ENCODE data around the gene RREB1. TPM values are rescaled to one million over a fixed set of nuclear protein-coding genes. Genes with fewer than 3 reads are reported as not detected.

The RREB1 gene
- total RNA-seq, 1 donor, result 52.2 TPM

- no peak for DNase-seq (ENCODE audit: low read depth in 2 of 3, low spot score in 2 of 3)
These were observed 52.2 kb downstream of the RREB1 start for GRCh38 chr6:7159790-7160525.

GRCh38 chr6:7161253-7161623 is 53.5 kb downstream of the RREB1 start:
- no peak for DNase-seq (ENCODE audit: low read depth in 2 of 3, low spot score in 2 of 3)

GRCh38 chr6:7161845-7162244 is 54.1 kb downstream of the RREB1 start:
- no peak for DNase-seq (ENCODE audit: low read depth in 2 of 3, low spot score in 2 of 3)

GRCh38 chr6:7163661-7164071 is 55.9 kb downstream of the RREB1 start:
- DNase-seq (ENCODE audit: low read depth in 2 of 3, low spot score in 2 of 3), result no peak

GRCh38 chr6:7164536-7165001 is 56.8 kb downstream of the RREB1 start:
- no peak for DNase-seq (ENCODE audit: low read depth in 2 of 3, low spot score in 2 of 3)

GRCh38 chr6:7165002-7165889 is 57.5 kb downstream of the RREB1 start:
- DNase-seq (ENCODE audit: low read depth in 2 of 3, low spot score in 2 of 3), result no peak

GRCh38 chr6:7165890-7166267 is 58.1 kb downstream of the RREB1 start:
- no peak for DNase-seq (ENCODE audit: low read depth in 2 of 3, low spot score in 2 of 3)

GRCh38 chr6:7166410-7167293 is 58.9 kb downstream of the RREB1 start:
- no peak for DNase-seq (ENCODE audit: low read depth in 2 of 3, low spot score in 2 of 3)

GRCh38 chr6:7169296-7169721 is 61.5 kb downstream of the RREB1 start:
- DNase-seq (ENCODE audit: low read depth in 2 of 3, low spot score in 2 of 3), result no peak

- DNase-seq (ENCODE audit: low read depth in 2 of 3, low spot score in 2 of 3), result no peak
These were observed 62.5 kb downstream of the RREB1 start for GRCh38 chr6:7170117-7170732.

- DNase-seq (ENCODE audit: low read depth in 2 of 3, low spot score in 2 of 3), result no peak
These were observed 63.4 kb downstream of the RREB1 start for GRCh38 chr6:7171119-7171518.

GRCh38 chr6:7171733-7172132 is 64.0 kb downstream of the RREB1 start:
- no peak for DNase-seq (ENCODE audit: low read depth in 2 of 3, low spot score in 2 of 3)

- DNase-seq (ENCODE audit: low read depth in 2 of 3, low spot score in 2 of 3), result no peak
These were observed 64.9 kb downstream of the RREB1 start for GRCh38 chr6:7172649-7173048.

GRCh38 chr6:7173843-7174503 is 66.2 kb downstream of the RREB1 start:
- no peak for DNase-seq (ENCODE audit: low read depth in 2 of 3, low spot score in 2 of 3)

- no peak for DNase-seq (ENCODE audit: low read depth in 2 of 3, low spot score in 2 of 3)
These were observed 67.7 kb downstream of the RREB1 start for GRCh38 chr6:7175462-7175861.

GRCh38 chr6:7176208-7176607 is 68.4 kb downstream of the RREB1 start:
- no peak for DNase-seq (ENCODE audit: low read depth in 2 of 3, low spot score in 2 of 3)

GRCh38 chr6:7178280-7178679 is 70.5 kb downstream of the RREB1 start:
- no peak for DNase-seq (ENCODE audit: low read depth in 2 of 3, low spot score in 2 of 3)

- no peak for DNase-seq (ENCODE audit: low read depth in 2 of 3, low spot score in 2 of 3)
These were observed 73.0 kb downstream of the RREB1 start for GRCh38 chr6:7180751-7181150.

- no peak for DNase-seq (ENCODE audit: low read depth in 2 of 3, low spot score in 2 of 3)
These were observed 75.9 kb downstream of the RREB1 start for GRCh38 chr6:7183707-7184106.

GRCh38 chr6:7184502-7184901 is 76.7 kb downstream of the RREB1 start:
- no peak for DNase-seq (ENCODE audit: low read depth in 2 of 3, low spot score in 2 of 3)

All from hematopoietic multipotent progenitor cell (in vitro differentiated cells).